ENCODE data around the gene CFAP251.

CFAP251 gene

DNA sequence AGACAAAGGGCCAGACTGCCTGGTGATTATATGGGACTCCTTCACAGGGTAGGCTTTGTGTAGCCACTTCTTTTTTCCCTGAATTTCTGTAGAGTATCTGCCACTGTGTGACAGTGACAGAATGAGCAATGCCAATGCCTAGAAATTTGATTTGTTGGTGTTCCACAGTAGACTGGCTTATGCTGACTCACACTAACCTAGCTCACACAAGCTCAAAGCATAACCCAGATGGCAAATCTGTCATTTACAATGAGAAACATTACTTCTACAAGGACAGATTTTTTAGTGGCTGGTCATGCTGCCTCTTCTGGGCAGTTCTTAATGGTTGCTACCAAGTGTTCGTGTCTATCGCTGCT is 15.9 kb downstream of the CFAP251 start:
- H3K4me3 ChIP-seq (ENCODE audit: low read depth, low read length): no peak overlapping the region
- CTCF ChIA-PET: interaction anchor here (0.6 to 1.6 kb wide), 4 partner anchors 12 to 18 kb away, joined by 3 to 7 read pairs (median 3); no protein-coding TSS in a partner anchor
- POLR2A ChIA-PET: no interaction called here
- no peak for DNase-seq (ENCODE audit: low read depth, low spot score)
- TF ChIP-seq CTCF (IDR thresholded peaks at IDR 0.05; ENCODE audit: insufficient read depth, low read length, missing control alignments): no peak

GRCh38 chr12:121937654-121938053 is 19.3 kb downstream of the CFAP251 start:
- DNase-seq (ENCODE audit: low read depth, low spot score): no peak
- POLR2A ChIA-PET: interaction anchor here (0.6 kb wide), 2 partner anchors 13 to 129 kb away, joined by 3 read pairs; no protein-coding TSS in a partner anchor
- no peak for TF ChIP-seq CTCF (IDR thresholded peaks at IDR 0.05; ENCODE audit: insufficient read depth, low read length, missing control alignments)
- H3K4me3 ChIP-seq (ENCODE audit: low read depth, low read length): no peak overlapping the region
- CTCF ChIA-PET: no interaction called here

- ChIA-PET POLR2A (no interaction called here), CTCF (interaction anchor here (0.5 to 1.0 kb wide), 3 partner anchors 16 to 91 kb away, joined by 3 read pairs; partner anchors contain the start of gene CFAP251)
- H3K4me3 ChIP-seq (ENCODE audit: low read depth, low read length): no peak overlapping the region
- DNase-seq (ENCODE audit: low read depth, low spot score): no peak
- TF ChIP-seq CTCF (IDR thresholded peaks at IDR 0.05; ENCODE audit: insufficient read depth, low read length, missing control alignments): no peak
These were observed 20.8 kb downstream of the CFAP251 start for GRCh38 chr12:121939186-121939585.

- H3K4me3 ChIP-seq (ENCODE audit: low read depth, low read length): no peak overlapping the region
- CTCF ChIA-PET: interaction anchor here (0.9 to 1.4 kb wide), 3 partner anchors 15 to 21 kb away, joined by 3 read pairs; partner anchors contain the start of gene CFAP251
- no peak for DNase-seq (ENCODE audit: low read depth, low spot score)
- POLR2A ChIA-PET: no interaction called here
- no peak for TF ChIP-seq CTCF (IDR thresholded peaks at IDR 0.05; ENCODE audit: insufficient read depth, low read length, missing control alignments)
These were observed 21.8 kb downstream of the CFAP251 start for GRCh38 chr12:121939992-121940766.

DNA sequence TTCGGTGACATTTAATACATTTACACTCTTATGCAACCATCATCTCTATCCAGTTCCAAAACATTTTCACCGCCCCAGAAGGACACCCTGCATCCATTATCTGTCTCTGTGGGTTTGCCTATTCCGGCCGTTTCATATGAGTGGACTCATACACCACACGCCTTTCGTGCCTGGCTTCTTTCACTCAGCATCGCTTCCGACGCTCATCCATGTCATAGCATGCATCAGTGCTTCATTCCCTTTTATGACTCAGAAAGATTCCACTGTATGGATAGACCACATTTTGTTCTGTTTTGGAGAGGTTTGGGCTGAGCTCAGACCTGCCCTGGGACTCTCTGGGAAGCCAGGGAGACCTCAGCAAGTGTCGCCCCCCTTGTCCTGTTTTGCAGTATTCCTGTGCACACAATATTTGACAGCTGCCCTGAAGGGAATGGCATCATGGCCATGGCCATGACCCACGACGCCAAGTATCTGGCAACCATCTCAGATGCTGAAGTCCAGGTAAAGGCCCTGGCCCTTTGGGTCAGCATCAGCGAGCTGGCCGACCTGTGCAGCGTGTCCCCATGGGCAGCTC is 23.8 kb downstream of the CFAP251 start:
- H3K4me3 ChIP-seq (ENCODE audit: low read depth, low read length): no peak overlapping the region
- ChIA-PET CTCF (interaction anchor here (1.2 kb wide), 1 partner anchor 13 kb away, joined by 3 read pairs; no protein-coding TSS in a partner anchor), POLR2A (interaction anchor here (0.9 kb wide), 1 partner anchor 18 kb away, joined by 3 read pairs; no protein-coding TSS in a partner anchor)
- TF ChIP-seq CTCF (IDR thresholded peaks at IDR 0.05; ENCODE audit: insufficient read depth, low read length, missing control alignments): no peak
- DNase-seq (ENCODE audit: low read depth, low spot score): no peak

- H3K4me3 ChIP-seq (ENCODE audit: low read depth, low read length): no peak overlapping the region
- ChIA-PET POLR2A (no interaction called here), CTCF (no interaction called here)
- TF ChIP-seq CTCF (IDR thresholded peaks at IDR 0.05; ENCODE audit: insufficient read depth, low read length, missing control alignments): no peak
- DNase-seq (ENCODE audit: low read depth, low spot score): no peak
These were observed 25.5 kb downstream of the CFAP251 start for GRCh38 chr12:121943926-121944325.
